CD4-positive, alpha-beta T cell treated with Interleukin-10 for 1 hour (primary cell): ENCODE results near the gene TRIOBP.
"Not testable (repeated sequence)": the region's sequence is repeated elsewhere in the genome, so short reads cannot be mapped to it uniquely, and the experiment has no call there.

Experiments
- DNase-seq: peaks from one replicate; pipeline ENCODE4 v3.0.0-alpha.2; 2020

Gene TRIOBP

DNA sequence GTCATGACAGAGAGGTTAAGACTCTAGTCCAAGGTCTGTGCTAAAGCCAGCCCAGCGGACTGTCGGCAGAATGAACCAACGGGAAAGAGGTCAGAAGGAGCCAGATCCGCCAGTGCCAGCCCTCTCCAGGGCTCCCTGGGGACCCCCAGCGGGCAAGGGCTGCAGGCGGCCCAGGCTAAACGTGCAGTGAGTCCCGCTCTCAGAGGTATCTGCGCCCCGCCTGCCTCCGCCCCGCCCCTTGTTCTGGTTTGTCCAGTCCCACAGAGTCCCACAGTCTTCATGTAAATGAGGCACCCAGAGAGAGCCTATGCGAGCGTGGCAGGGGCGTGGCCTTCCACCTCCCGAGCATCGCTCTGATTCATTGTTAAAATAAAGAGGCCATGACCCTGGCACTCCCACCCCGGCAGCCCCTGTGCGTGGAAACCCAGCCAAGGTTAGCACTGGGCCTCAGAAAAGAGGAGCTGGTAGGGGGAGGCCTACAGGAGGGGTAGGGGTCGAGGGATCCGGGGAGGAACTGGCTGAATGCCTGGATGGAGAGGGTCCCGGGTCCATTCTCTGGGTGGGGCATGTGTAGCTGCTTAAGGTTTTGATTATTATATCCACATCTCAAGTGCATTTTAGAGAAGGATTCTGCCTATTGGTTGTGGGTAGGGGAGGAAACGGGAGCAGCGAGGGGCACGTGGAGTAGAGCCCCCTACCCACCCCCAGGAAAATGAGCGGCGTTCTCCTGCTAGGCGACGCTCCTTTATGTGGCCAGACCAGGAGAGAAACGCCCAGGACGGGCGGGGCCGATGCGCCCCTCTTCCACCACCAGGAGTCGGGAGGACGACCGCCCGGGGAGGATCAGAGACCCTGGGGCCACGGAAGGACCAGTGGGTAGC is at the start of gene TRIOBP:
TRIOBP (plus strand) TSS at position 392 of the 881 bp plus-strand sequence. CDS start 4,318 bp downstream, outside the sequence.
- peak; percentile 87 for DNase-seq

- DNase-seq, result no peak
Observed at GRCh38 chr22:37647317-37647716, 49.5 kb upstream of the TRIOBP start.

- DNase-seq, result no peak
Observed at GRCh38 chr22:37647928-37648327, 48.9 kb upstream of the TRIOBP start.

DNA sequence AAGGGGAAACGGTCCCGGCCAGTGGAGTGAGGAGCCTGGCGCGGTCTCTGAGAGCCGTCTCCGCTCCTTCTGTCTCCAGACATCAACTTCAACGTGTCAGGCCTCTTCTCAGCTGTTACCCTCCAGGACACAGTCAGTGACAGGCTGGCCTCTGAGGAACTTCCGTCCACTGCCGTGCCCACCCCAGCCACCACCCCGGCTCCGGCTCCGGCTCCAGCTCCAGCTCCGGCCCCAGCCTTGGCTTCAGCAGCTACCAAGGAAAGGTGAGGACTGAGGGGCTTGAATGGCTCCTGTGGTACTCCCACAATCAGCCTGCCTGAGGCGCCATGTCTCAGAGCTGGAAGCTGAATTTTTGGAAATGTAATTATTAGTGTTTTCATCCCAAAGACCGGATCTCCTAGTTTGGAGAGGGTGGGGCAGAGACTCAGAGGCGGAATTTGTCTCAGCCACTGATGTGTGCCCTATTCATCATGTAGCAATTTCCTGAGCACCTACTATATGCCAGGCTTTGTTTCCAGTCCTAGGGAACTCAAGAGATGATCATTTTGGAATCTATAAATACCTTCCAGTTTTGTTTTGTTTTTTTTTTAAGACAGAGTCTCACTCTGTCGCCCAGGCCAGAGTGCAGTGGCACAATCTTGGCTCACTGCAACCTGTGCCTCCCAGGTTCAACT is 46.2 kb upstream of the TRIOBP start:
- no peak for DNase-seq

DNA sequence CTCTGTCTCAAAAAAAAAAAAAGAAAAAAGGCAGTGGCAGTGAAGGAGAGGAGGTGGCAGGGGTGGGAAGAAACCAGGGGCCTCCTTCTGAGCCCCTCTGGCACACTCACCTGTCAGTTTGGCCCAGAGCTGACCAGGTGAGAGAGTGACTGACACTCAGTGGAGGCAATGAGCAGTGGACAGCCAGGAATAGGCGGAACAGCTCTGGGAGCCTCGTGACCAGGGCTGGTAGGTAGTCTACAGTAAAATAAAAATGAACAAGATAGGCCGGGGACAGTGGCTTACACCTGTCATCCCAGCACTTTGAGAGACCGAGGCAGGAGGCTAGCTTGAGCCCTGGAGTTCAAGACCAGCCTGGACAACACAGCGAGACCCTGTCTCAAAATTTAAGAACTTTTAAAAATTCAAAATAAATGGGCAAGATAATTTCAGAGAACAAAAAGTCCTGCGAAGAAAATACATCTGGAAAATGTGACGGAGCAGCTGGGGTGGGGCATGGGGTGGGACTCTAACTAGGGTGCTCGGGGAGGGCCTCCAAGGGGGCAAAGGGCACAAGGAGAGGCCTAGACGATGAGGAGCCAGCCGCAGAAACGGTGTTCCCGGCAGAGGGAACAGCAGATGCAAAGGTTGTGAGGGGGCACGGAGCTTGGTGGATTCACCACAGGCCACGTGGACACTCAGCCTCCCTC is 42.1 kb upstream of the TRIOBP start:
- no peak for DNase-seq

DNA sequence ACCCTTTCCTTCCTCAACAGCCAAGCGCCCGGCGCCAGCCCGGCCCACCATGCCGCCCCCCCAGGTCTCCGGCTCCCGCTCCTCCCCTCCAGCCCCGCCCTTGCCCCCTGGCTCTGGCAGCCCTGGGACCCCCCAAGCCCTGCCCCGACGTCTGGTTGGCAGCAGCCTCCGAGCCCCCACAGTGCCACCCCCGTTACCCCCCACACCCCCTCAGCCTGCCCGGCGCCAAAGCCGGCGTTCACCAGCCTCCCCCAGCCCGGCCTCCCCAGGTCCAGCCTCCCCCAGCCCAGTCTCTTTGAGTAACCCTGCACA is 41.6 kb upstream of the TRIOBP start:
- DNase-seq, result no peak

- DNase-seq, result not testable (repeated sequence)
Observed at GRCh38 chr22:37656583-37656982, 40.3 kb upstream of the TRIOBP start.

GRCh38 chr22:37657590-37658132 is 39.2 kb upstream of the TRIOBP start:
- DNase-seq, result no peak

DNA sequence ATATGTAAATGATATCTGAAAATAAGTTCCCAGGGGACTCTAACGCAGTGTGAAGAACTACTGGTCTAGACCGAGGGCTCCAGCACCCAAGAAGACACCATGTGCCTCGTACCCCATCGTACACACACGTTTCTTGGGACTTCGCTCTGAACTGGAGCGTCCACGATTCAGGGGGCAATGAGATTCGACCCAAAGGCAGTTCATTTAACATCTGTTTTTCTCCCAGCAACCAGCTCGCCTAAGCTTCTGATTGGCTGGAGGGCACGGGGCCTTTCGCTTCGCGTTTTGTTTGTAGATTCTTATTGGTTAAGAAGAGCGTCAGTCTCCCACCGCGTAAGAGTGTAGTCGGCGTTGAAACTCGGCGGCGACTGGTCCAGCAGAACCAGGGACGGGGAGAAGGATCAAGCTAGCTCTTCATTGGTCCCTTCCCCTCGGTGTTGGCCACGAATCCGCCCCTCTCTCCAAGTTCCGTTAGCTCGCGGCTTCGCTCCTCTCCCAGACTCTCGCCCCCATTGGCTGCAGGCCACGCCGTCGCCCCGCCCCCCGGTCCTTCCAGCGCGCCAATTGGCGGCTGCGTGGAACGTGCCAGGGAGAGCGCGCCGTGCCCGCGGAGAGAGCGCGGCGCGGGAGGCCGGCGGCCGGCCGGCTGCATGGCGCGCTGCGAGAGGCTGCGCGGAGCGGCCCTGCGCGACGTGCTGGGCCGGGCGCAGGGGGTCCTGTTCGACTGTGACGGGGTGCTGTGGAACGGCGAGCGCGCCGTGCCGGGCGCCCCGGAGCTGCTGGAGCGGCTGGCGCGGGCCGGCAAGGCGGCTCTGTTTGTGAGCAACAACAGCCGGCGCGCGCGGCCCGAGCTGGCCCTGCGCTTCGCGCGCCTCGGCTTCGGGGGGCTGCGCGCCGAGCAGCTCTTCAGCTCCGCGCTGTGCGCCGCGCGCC is 38.4 kb upstream of the TRIOBP start, which contains the start of gene PDXP:
PDXP (plus strand) TSS at position 591 of the 933 bp plus-strand sequence; CDS start at position 651, 60 bp downstream.
- peak; percentile 99 for DNase-seq

DNA sequence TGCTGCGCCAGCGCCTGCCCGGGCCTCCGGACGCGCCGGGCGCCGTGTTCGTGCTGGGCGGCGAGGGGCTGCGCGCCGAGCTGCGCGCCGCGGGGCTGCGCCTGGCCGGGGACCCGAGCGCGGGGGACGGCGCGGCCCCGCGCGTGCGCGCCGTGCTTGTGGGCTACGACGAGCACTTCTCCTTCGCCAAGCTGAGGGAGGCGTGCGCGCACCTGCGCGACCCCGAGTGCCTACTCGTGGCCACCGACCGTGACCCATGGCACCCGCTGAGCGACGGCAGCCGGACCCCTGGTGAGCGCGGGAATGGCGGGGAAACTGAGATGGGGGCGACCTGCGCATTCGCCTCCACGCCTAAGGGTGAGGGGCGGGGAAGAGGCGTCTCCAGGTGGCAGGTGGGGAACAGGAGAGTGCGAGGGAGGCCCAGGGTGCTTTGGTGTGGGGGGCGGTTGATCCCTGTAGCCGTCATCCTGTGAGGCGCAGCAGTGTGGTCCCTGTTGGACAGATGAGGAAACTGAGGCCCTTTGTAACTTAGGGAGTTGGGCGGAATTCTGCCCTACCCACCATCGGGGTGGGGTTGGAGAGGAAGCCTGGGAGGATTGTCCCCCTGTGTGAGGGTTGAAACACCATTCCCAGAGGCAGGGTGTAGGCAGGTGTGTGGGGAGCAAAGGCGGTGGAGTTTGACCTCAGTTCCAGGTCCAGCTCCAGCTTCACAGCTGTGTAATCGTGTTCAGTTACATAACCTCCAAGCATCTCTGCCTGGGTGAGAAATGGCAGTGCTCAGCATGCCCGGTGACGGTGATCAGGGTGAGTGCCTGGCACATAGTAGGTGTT is 37.6 kb upstream of the TRIOBP start:
- peak; percentile 37 for DNase-seq

- DNase-seq, result no peak
Observed at GRCh38 chr22:37659897-37660708, 36.7 kb upstream of the TRIOBP start.

- DNase-seq, result no peak
Observed at GRCh38 chr22:37660709-37661045, 36.2 kb upstream of the TRIOBP start.

DNA sequence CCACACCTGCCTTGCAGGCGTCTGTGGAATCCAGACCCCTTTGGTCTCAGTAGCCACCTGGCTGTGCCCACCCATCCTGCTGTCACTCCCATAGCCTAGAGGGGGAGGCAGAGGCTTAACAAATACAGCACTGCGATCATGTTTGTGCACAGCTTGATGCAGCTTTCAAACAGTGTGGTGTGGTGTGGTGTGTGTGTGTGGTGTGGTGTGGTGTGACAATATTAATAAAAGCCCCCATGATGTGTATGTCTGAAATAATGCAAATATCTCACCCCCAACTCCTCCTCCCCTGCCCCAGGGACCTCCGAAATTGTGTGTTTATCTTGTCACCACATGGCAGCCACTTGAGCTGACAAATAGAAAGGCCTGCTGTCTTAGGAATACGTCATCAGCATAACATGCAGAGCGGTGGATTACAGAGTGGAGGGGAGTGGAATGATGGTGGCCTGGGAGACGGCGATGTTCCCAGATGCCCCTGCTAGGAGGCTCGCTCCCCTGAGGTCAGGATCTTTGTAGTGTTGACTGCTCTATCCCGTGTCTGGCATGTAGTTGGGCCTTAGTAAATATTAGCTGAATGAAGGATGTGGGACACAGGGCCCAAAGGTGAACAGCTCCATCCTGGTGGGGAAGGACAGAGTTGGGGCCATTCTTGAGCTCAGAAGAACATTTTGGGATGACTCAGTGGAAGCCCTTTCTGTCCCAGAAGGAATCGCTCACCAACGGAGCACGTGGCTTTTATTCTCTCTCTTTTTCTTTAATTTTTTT is 35.5 kb upstream of the TRIOBP start:
- DNase-seq, result peak; percentile 54

GRCh38 chr22:37662039-37662438 is 34.8 kb upstream of the TRIOBP start:
- DNase-seq, result no peak

DNA sequence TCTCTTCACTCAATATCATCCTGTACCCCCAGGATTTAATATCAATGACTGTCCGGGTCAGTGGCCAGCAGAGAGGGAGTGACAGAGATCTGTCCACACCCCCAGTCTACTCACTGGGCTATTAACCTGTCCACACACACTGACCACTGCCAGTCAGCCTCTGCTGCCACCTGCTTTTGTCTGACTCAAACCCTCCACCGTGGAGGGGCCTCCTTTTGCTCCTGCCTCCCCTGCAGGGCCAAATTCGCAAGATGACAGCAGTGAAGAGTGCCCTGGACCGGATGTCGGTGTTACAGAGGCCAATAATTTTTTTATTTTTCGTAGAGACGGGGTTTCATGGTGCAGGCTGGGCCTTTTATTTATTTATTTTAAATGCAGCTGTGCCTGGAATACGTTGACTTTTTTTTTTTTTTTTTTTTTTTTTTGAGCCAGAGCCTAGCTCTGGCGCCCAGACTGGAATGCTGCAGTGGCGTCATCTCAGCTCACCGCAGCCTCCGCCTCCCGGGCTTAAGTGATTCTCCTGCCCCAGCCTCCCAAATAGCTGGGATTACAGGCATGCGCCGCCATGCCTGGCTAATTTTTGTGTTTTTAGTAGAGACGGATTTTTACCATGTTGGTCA is 33.2 kb upstream of the TRIOBP start:
- DNase-seq, result no peak

- DNase-seq, result no peak
Observed at GRCh38 chr22:37664249-37665101, 32.4 kb upstream of the TRIOBP start.

GRCh38 chr22:37665487-37665886 is 31.4 kb upstream of the TRIOBP start:
- no peak for DNase-seq

DNA sequence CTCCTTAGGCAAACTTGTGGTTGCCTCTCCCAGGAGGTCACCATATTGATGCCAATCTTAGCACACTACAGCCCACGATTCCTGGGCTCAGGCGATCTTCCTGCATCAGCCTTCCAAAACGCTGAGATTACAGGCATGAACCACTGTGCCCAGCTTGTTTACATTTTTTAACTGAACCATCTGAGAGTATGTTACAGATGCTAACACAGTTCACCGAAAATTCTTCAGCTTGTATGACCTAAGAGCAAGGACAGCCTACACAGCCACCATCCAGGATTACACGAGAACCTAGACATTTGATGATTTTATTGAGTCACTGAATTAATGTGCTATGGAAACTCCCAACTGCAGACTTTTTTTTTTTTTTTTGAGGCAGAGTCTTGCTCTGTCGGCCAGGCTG is 27.3 kb upstream of the TRIOBP start:
- DNase-seq, result no peak
